IMR-90 (cell line): ENCODE data around the gene ELK3. TPM values are rescaled to one million over a fixed set of nuclear protein-coding genes. Genes with fewer than 3 reads are reported as not detected.

Experiments
- ATAC-seq: fragments of 200-7000 bp; cut with Tn5 transposase; 2 replicates; pipeline ENCODE4 v1.9.1; 2020; ENCODE audit warnings: low read depth, mild to moderate bottlenecking, moderate library complexity
- BruUV-seq: library from RNA; stranded (reverse); fragments of 400-500 nt; replicated peaks from 2 replicates; lab custom pipeline; 2021; lab: Mats Ljungman, UMichigan
- CTCF ChIA-PET: fragments of 300-600 bp; formaldehyde crosslinking; extraction: SDS; loops from one replicate; lab custom pipeline; 2021; ENCODE audit warnings: antibody characterized with exemption; lab: Yijun Ruan, JAX
- POLR2A ChIA-PET: fragments of 300-600 bp; sonication (Branson Sonifier 250); formaldehyde crosslinking; loops from one replicate; lab custom pipeline; 2022; ENCODE audit warnings: antibody characterized with exemption; ENCODE audit not compliant: unreplicated experiment; lab: Charles Lee
- DNase-seq: peaks from one replicate; pipeline ENCODE4 v3.0.0; 2013
- H2AFZ ChIP-seq: replicated peaks from 2 replicates; pipeline ENCODE3; 2013; ENCODE audit warnings: low read length, mild to moderate bottlenecking; ENCODE audit not compliant: poor library complexity
- H2AK5ac ChIP-seq: 2 replicates; pipeline ENCODE4 v1.6.1; 2013; ENCODE audit warnings: low read depth, low read length, inconsistent platforms
- H2AK9ac ChIP-seq: replicated peaks from 2 replicates; pipeline ENCODE3; 2013; ENCODE audit warnings: mild to moderate bottlenecking, low read depth, low read length, moderate library complexity; ENCODE audit not compliant: poor library complexity
- H2BK120ac ChIP-seq: 2 replicates; pipeline ENCODE4 v1.6.1; 2013; ENCODE audit warnings: low read depth, low read length, inconsistent platforms
- H2BK15ac ChIP-seq: 3 replicates; pipeline ENCODE4 v1.6.1; 2013; ENCODE audit warnings: low read depth, low read length, inconsistent platforms
- H2BK20ac ChIP-seq: 2 replicates; pipeline ENCODE4 v1.6.1; 2013; ENCODE audit warnings: low read depth, mild to moderate bottlenecking, inconsistent platforms, low read length, moderate library complexity
- H2BK5ac ChIP-seq: 2 replicates; pipeline ENCODE4 v1.6.1; 2013; ENCODE audit warnings: mild to moderate bottlenecking, low read depth, low read length, inconsistent platforms; ENCODE audit not compliant: poor library complexity, severe bottlenecking
- H3K14ac ChIP-seq: replicated peaks from 2 replicates; pipeline ENCODE4 v1.6.1; 2013; ENCODE audit warnings: low read depth, low read length, inconsistent platforms
- H3K18ac ChIP-seq: 2 replicates; pipeline ENCODE4 v1.6.1; 2013; ENCODE audit warnings: low read depth, low read length, control low read depth
- H3K23ac ChIP-seq: 2 replicates; pipeline ENCODE4 v1.6.1; 2013; ENCODE audit warnings: low read depth, low read length, inconsistent platforms
- H3K27ac ChIP-seq: 2 replicates; pipeline ENCODE4 v1.5.1; 2013; ENCODE audit warnings: mild to moderate bottlenecking, control low read depth, low read length; ENCODE audit not compliant: insufficient read depth
- H3K27me3 ChIP-seq: 2 replicates; pipeline ENCODE4 v1.6.1; 2013; ENCODE audit warnings: low read length; ENCODE audit not compliant: control insufficient read depth, insufficient read depth
- H3K36me3 ChIP-seq: 2 replicates; pipeline ENCODE4 v1.6.1; 2013; ENCODE audit warnings: low read length, mixed read lengths; ENCODE audit not compliant: control insufficient read depth, insufficient read depth
- H3K4ac ChIP-seq: 2 replicates; pipeline ENCODE4 v1.6.1; 2013; ENCODE audit warnings: low read depth, low read length, inconsistent platforms
- H3K4me1 ChIP-seq: 2 replicates; pipeline ENCODE4 v1.6.1; 2013; ENCODE audit warnings: low read length, mixed read lengths; ENCODE audit not compliant: control insufficient read depth, insufficient read depth
- H3K4me2 ChIP-seq: 2 replicates; pipeline ENCODE4 v1.6.1; 2013; ENCODE audit warnings: low read depth, mild to moderate bottlenecking, control low read depth, low read length, moderate library complexity
- H3K4me3 ChIP-seq: 2 replicates; pipeline ENCODE4 v1.5.1; 2013; ENCODE audit warnings: low read depth, mild to moderate bottlenecking, control low read depth, low read length, moderate library complexity; ENCODE audit not compliant: insufficient read depth
- H3K56ac ChIP-seq: 2 replicates; pipeline ENCODE4 v1.6.1; 2013; ENCODE audit warnings: low read length, inconsistent platforms; ENCODE audit not compliant: insufficient read depth; ENCODE audit errors: extremely low read depth
- H3K79me1 ChIP-seq, 2 experiments: 2 replicates each; pipeline ENCODE4 v1.6.1; 2013; ENCODE audit warnings: low read length in 2 of 2, inconsistent platforms in 1 of 2, low read depth in 1 of 2
- H3K9ac ChIP-seq: 2 replicates; pipeline ENCODE4 v1.6.1; 2013; ENCODE audit warnings: low read depth, low read length, control low read depth
- H3K9me1 ChIP-seq: 2 replicates; pipeline ENCODE4 v1.6.1; 2013; ENCODE audit warnings: low read length, inconsistent platforms; ENCODE audit not compliant: insufficient read depth
- H3K9me3 ChIP-seq: 2 replicates; pipeline ENCODE4 v1.6.1; 2013; ENCODE audit warnings: low read length; ENCODE audit not compliant: control insufficient read depth, insufficient read depth
- H4K20me1 ChIP-seq: 2 replicates; pipeline ENCODE4 v1.6.1; 2013; ENCODE audit warnings: low read length, inconsistent platforms; ENCODE audit not compliant: insufficient read depth
- H4K5ac ChIP-seq: 2 replicates; pipeline ENCODE4 v1.6.1; 2013; ENCODE audit warnings: mild to moderate bottlenecking, low read depth, low read length, control low read depth
- H4K8ac ChIP-seq, 2 experiments: 2 replicates each; pipeline ENCODE4 v1.6.1; 2013; ENCODE audit warnings: low read depth in 2 of 2, low read length in 2 of 2, control low read depth in 1 of 2, inconsistent platforms in 1 of 2
- H4K91ac ChIP-seq: 2 replicates; pipeline ENCODE4 v1.6.1; 2013; ENCODE audit warnings: low read depth, low read length, inconsistent platforms; ENCODE audit not compliant: insufficient read depth
- BHLHE40 ChIP-seq: fragments of 150-350 bp; IDR thresholded peaks from 2 replicates; pipeline ENCODE4 v1.6.1; 2016; ENCODE audit warnings: mild to moderate bottlenecking, low read depth, low read length
- CEBPB ChIP-seq: IDR thresholded peaks from 2 replicates; pipeline ENCODE4 v1.6.1; 2012; ENCODE audit warnings: low read depth, low read length, improper control_type of control experiment
- CHD1 ChIP-seq: IDR thresholded peaks from 2 replicates; pipeline ENCODE4 v1.6.1; 2012; ENCODE audit warnings: low read depth, low read length, improper control_type of control experiment
- CTCF ChIP-seq: conservative IDR thresholded peaks from 2 replicates; pipeline ENCODE4 v1.5.1; 2012; ENCODE audit warnings: mild to moderate bottlenecking, low read depth, low read length, improper control_type of control experiment
- ELK1 ChIP-seq: fragments of 150-350 bp; IDR thresholded peaks from 2 replicates; pipeline ENCODE4 v1.6.1; 2016; ENCODE audit warnings: low read depth, mild to moderate bottlenecking, low read length, moderate library complexity, borderline replicate concordance
- FOS ChIP-seq: fragments of 150-350 bp; IDR thresholded peaks from 2 replicates; pipeline ENCODE4 v1.6.1; 2016; ENCODE audit warnings: low read depth, low read length
- MAFK ChIP-seq: IDR thresholded peaks from 2 replicates; pipeline ENCODE4 v1.6.1; 2012; ENCODE audit warnings: low read depth, low read length, improper control_type of control experiment
- MAZ ChIP-seq: IDR thresholded peaks from 2 replicates; pipeline ENCODE4 v1.6.1; 2012; ENCODE audit warnings: low read depth, mild to moderate bottlenecking, low read length, improper control_type of control experiment, moderate library complexity, borderline replicate concordance
- MXI1 ChIP-seq: IDR thresholded peaks from 2 replicates; pipeline ENCODE4 v1.6.1; 2012; ENCODE audit warnings: low read depth, mild to moderate bottlenecking, low read length, moderate library complexity, borderline replicate concordance
- NFE2L2 ChIP-seq: fragments of 150-350 bp; IDR thresholded peaks from 2 replicates; pipeline ENCODE4 v1.6.1; 2016; ENCODE audit warnings: low read depth, mild to moderate bottlenecking, low read length
- POLR2A ChIP-seq: IDR thresholded peaks from 2 replicates; pipeline ENCODE4 v1.6.1; 2012; ENCODE audit warnings: mild to moderate bottlenecking, low read depth, low read length
- RAD21 ChIP-seq: IDR thresholded peaks from 2 replicates; pipeline ENCODE4 v1.6.1; 2012; ENCODE audit warnings: low read length, improper control_type of control experiment
- RCOR1 ChIP-seq: IDR thresholded peaks from 2 replicates; pipeline ENCODE4 v1.6.1; 2012; ENCODE audit warnings: mild to moderate bottlenecking, low read length, improper control_type of control experiment; ENCODE audit not compliant: insufficient replicate concordance
- RFX5 ChIP-seq: IDR thresholded peaks from 2 replicates; pipeline ENCODE4 v1.8.0; 2012; ENCODE audit warnings: low read depth, mild to moderate bottlenecking, low read length, moderate library complexity
- SMC3 ChIP-seq: fragments of 150-350 bp; IDR thresholded peaks from 2 replicates; pipeline ENCODE4 v1.6.1; 2016; ENCODE audit warnings: low read depth, mild to moderate bottlenecking, antibody characterized with exemption, low read length, moderate library complexity
- USF2 ChIP-seq: fragments of 150-350 bp; IDR thresholded peaks from 2 replicates; pipeline ENCODE4 v1.6.1; 2017; ENCODE audit warnings: mild to moderate bottlenecking, antibody characterized with exemption, low read length, low read depth
- WGBS, 2 experiments: methylation state at CpG; one replicate each; pipeline versions ENCODE4 v1.1.5 to v1.1.7; 2013; ENCODE audit warnings: missing lambda C conversion rate in 2 of 2; ENCODE audit not compliant: insufficient read length in 1 of 2; ENCODE audit errors: extremely low coverage in 2 of 2; 5-methylcytosine and 5-hydroxymethylcytosine counted together
- dilution Hi-C: fragments of 300-500 bp; cut with HindIII; formaldehyde crosslinking; loops from one replicate; pipeline ENCODE4 v1.14.3; 2018; ENCODE audit warnings: low sequenced_read_pairs; ENCODE audit not compliant: unreplicated experiment
- in situ Hi-C: fragments of 300-500 bp; cut with MboI; formaldehyde crosslinking; loops from 3 replicates; pipeline ENCODE4 v1.14.3; 2019; ENCODE audit warnings: low sequenced_read_pairs, inconsistent platforms, mixed read lengths
- intact Hi-C: fragments of 100-400 bp; cut with micrococcal nuclease; formaldehyde crosslinking; loops from 2 replicates; pipeline ENCODE4 v1.10.0; 2022
- polyA plus RNA-seq, 3 experiments: library from polyadenylated mRNA; depleted of rRNA; stranded (reverse); fragments of >200 nt; gene quantifications; 2 replicates each; pipeline ENCODE4 v1.2.3, GENCODE V29; 2012; ENCODE audit warnings: low replicate concordance in 1 of 3
- total RNA-seq: library from RNA; depleted of rRNA; stranded (reverse); fragments of >200 nt; gene quantifications from 2 replicates; pipeline ENCODE4 v1.2.3, GENCODE V29; 2012

The ELK3 gene
- total and polyA plus RNA-seq, 2 of the 4 experiments (the other 2 are of a cell fraction), result 14.5 to 27.5 TPM

- H2AFZ ChIP-seq, result no peak overlapping the region
- CTCF ChIA-PET, result interaction anchor here (1.6 kb wide), 1 partner anchor 30 kb away, joined by 3 read pairs; no protein-coding TSS in a partner anchor
These were observed 4.4 kb upstream of the ELK3 start for GRCh38 chr12:96189781-96190180.

More at GRCh38 chr12:96189781-96190180, 4.4 kb upstream of the ELK3 start:
- no peak overlapping the region for H3K4me2 ChIP-seq
- H3K27ac ChIP-seq, result no peak overlapping the region
- no peak overlapping the region for H2AK9ac ChIP-seq
- no peak overlapping the region for H3K4ac ChIP-seq
- H3K9ac ChIP-seq, result no peak overlapping the region
- POLR2A ChIA-PET, result no interaction called here
- WGBS, 2 experiments, result 80% methylated on average over 1 of the region's 5 CpGs; no CpG with 5 or more reads in 1 of the 2 experiments
- no peak overlapping the region for H2AK5ac ChIP-seq
- intact Hi-C loops (no loop called here), in situ Hi-C loops (no loop called here), dilution Hi-C loops (no loop called here)
- peaks cover 2% of the 10 kb centered on the region; the same call in 1 of the 2 replicates for H3K4me1 ChIP-seq
- H2BK20ac ChIP-seq, result no peak overlapping the region
- BruUV-seq, result no TSS peak
- no peak overlapping the region for H2BK15ac ChIP-seq
- H3K56ac ChIP-seq, result no peak overlapping the region
- H4K5ac ChIP-seq, result no peak overlapping the region
- ATAC-seq (no peak), DNase-seq (no peak)
- TF ChIP-seq ELK1 (no peak), MAZ (no peak), RCOR1 (no peak), RFX5 (no peak), NFE2L2 (no peak), USF2 (no peak), RAD21 (no peak), MXI1 (no peak), CTCF (no peak), POLR2A (no peak), MAFK (no peak), CHD1 (no peak), FOS (no peak), BHLHE40 (no peak), SMC3 (no peak), CEBPB (no peak)
- no peaks in the 10 kb centered on the region for H3K79me1 ChIP-seq
- H3K9me3 ChIP-seq, result no peaks in the 10 kb centered on the region
- no peaks in the 10 kb centered on the region; the same call in 1 of the 2 replicates for H3K27me3 ChIP-seq
- H3K9me1 ChIP-seq, result no peaks in the 10 kb centered on the region
- no peak overlapping the region for H4K91ac ChIP-seq
- H3K18ac ChIP-seq, result no peak overlapping the region
- H3K14ac ChIP-seq, result no peak overlapping the region
- no peak overlapping the region for H3K23ac ChIP-seq
- H4K20me1 ChIP-seq, result no peaks in the 10 kb centered on the region
- H3K4me3 ChIP-seq, result no peak overlapping the region
- H2BK5ac ChIP-seq, result no peak overlapping the region
- no peak overlapping the region for H2BK120ac ChIP-seq
- H4K8ac ChIP-seq, result no peak overlapping the region
- no peaks in the 10 kb centered on the region for H3K36me3 ChIP-seq
